K562 (cell line): ENCODE data around the gene ZNF384. TPM values are rescaled to one million over a fixed set of nuclear protein-coding genes. Genes with fewer than 3 reads are reported as not detected.

ENCODE experiments used
- ATAC-seq: fragments of 200-7000 bp; cut with Tn5 transposase; 3 replicates; pipeline ENCODE4 v1.9.1; 2020; ENCODE audit warnings: moderate library complexity
- BruUV-seq: library from RNA; stranded (reverse); fragments of 400-500 nt; replicated peaks from 2 replicates; lab custom pipeline; 2021; lab: Mats Ljungman, UMichigan
- CTCF ChIA-PET: fragments of 300-600 bp; formaldehyde crosslinking; extraction: SDS; loops from one replicate; lab custom pipeline; 2021; ENCODE audit warnings: low intra/inter-chr PET ratio; lab: Yijun Ruan, JAX
- POLR2A ChIA-PET: fragments of 300-600, 350-650 bp; sonication (Branson Sonifier 250); formaldehyde crosslinking; extraction: SDS; loops from one replicate; lab custom pipeline; 2021; ENCODE audit warnings: antibody characterized with exemption, inconsistent platforms; lab: Yijun Ruan, JAX
- DNase-seq, 4 experiments: peaks; one replicate each; pipeline versions ENCODE4 v3.0.0 to v3.0.0-alpha.2; 2011 to 2018; ENCODE audit warnings: low spot score in 3 of 4, mixed read lengths in 3 of 4; ENCODE audit errors: extremely low read depth in 1 of 4
- FAIRE-seq: peaks from 2 replicates; lab custom pipeline; 2011; peaks lifted over from hg19 to GRCh38; lab: Jason Lieb, UNC
- H2AFZ ChIP-seq: 2 replicates; pipeline ENCODE4 v1.6.0; 2011; ENCODE audit warnings: low read depth, low read length, control low read depth, inconsistent platforms
- H3K27ac ChIP-seq: fragments of 200-600 bp; 3 replicates; pipeline ENCODE4 v1.8.0; 2011; ENCODE audit warnings: low read depth, mild to moderate bottlenecking, control low read depth, inconsistent platforms, low read length, moderate library complexity, mixed read lengths; ENCODE audit errors: extremely low read depth
- H3K27me3 ChIP-seq, 2 experiments: fragments of 300-600 bp in 1 of 2; 2 replicates in 1 of 2; 3 replicates in 1 of 2; pipeline versions ENCODE4 v1.6.0 to v1.8.0; 2011; ENCODE audit warnings: inconsistent platforms in 2 of 2, low read length in 2 of 2, mild to moderate bottlenecking in 1 of 2, mixed read lengths in 1 of 2, moderate library complexity in 1 of 2; ENCODE audit not compliant: control insufficient read depth in 2 of 2, insufficient read depth in 2 of 2
- H3K36me3 ChIP-seq: fragments of 300-600 bp; 3 replicates; pipeline ENCODE4 v1.8.0; 2011; ENCODE audit warnings: mild to moderate bottlenecking, low read length, inconsistent platforms; ENCODE audit not compliant: control insufficient read depth, insufficient read depth
- H3K4me1 ChIP-seq, 2 experiments: fragments of 200-600 bp in 1 of 2; replicated peaks in 1 of 2; 2 replicates in 1 of 2; 3 replicates in 1 of 2; pipeline versions ENCODE4 v1.5.1 to v1.8.0; 2011; ENCODE audit warnings: inconsistent platforms in 2 of 2, low read length in 2 of 2, mild to moderate bottlenecking in 1 of 2, mixed read lengths in 1 of 2, moderate library complexity in 1 of 2; ENCODE audit not compliant: control insufficient read depth in 2 of 2, insufficient read depth in 2 of 2
- H3K4me2 ChIP-seq: 2 replicates; pipeline ENCODE4 v1.6.1; 2011; ENCODE audit warnings: low read length, control low read depth, inconsistent platforms, mixed read lengths; ENCODE audit not compliant: insufficient read depth
- H3K4me3 ChIP-seq: fragments of 200-600 bp; sonication (generic), shearing (Covaris generic); 2 replicates; pipeline ENCODE4 v1.5.1; 2016; ENCODE audit warnings: control low read depth, inconsistent platforms
- H3K79me2 ChIP-seq: fragments of 200-600 bp; 3 replicates; pipeline ENCODE4 v1.8.0; 2011; ENCODE audit warnings: low read length, inconsistent platforms; ENCODE audit not compliant: control insufficient read depth, insufficient read depth
- H3K9ac ChIP-seq, 2 experiments: 2 replicates each; pipeline versions ENCODE4 v1.6.0 to v1.6.1; 2011; ENCODE audit warnings: low read depth in 2 of 2, low read length in 2 of 2, control low read depth in 1 of 2, inconsistent platforms in 1 of 2, mild to moderate bottlenecking in 1 of 2, mixed read lengths in 1 of 2; ENCODE audit not compliant: insufficient read depth in 1 of 2
- H3K9me1 ChIP-seq: one replicate; pipeline ENCODE4 v1.6.0; 2011; ENCODE audit warnings: inconsistent platforms, mild to moderate bottlenecking, low read length, moderate library complexity; ENCODE audit not compliant: control insufficient read depth, insufficient read depth
- H3K9me3 ChIP-seq: replicated peaks from 2 replicates; pipeline ENCODE4 v1.5.1; 2011; ENCODE audit warnings: low read depth, low read length, inconsistent platforms; ENCODE audit not compliant: control insufficient read depth, insufficient read depth
- H4K20me1 ChIP-seq: replicated peaks from 2 replicates; pipeline ENCODE4 v1.6.1; 2011; ENCODE audit warnings: low read length, inconsistent platforms, mixed read lengths; ENCODE audit not compliant: control insufficient read depth, insufficient read depth
- ESRRA ChIP-seq: fragments of 450-650 bp; IDR thresholded peaks from 2 replicates; pipeline ENCODE4 v1.6.1; 2014; ENCODE audit warnings: low read depth, mild to moderate bottlenecking, moderate library complexity, borderline replicate concordance
- MGA ChIP-seq: fragments of 450-650 bp; IDR thresholded peaks from 2 replicates; pipeline ENCODE4 v1.6.1; 2016; ENCODE audit warnings: mild to moderate bottlenecking, moderate library complexity
- NRF1 ChIP-seq, 2 experiments: fragments of 450-650 bp; IDR thresholded peaks in 1 of 2; conservative IDR thresholded peaks in 1 of 2; 2 replicates each; pipeline ENCODE4 v1.6.1; 2014; ENCODE audit warnings: mild to moderate bottlenecking in 2 of 2
- PRPF4 ChIP-seq: fragments of 200-400 bp; formaldehyde crosslinking; IDR thresholded peaks from one replicate; pipeline ENCODE4 v1.6.1; 2017; ENCODE audit warnings: low read length, low read depth, mild to moderate bottlenecking; ENCODE audit not compliant: insufficient read depth, poor library complexity, severe bottlenecking
- PURB ChIP-seq: sonication (generic); formaldehyde crosslinking; IDR thresholded peaks from 2 replicates; pipeline ENCODE4 v1.9.0; 2021; ENCODE audit warnings: low read depth, mild to moderate bottlenecking, missing genetic modification reagents
- WGBS: fragments of 100-300 bp; shearing (Covaris generic); methylation state at CpG from one replicate; pipeline ENCODE4 v1.1.6; 2016; ENCODE audit warnings: low coverage, mixed read lengths; ENCODE audit not compliant: insufficient coverage; ENCODE audit errors: missing lambda C conversion rate; 5-methylcytosine and 5-hydroxymethylcytosine counted together
- in situ Hi-C: fragments of 300-500 bp; cut with MboI; formaldehyde crosslinking; loops from 4 replicates; pipeline ENCODE4 v1.15.0; 2018; ENCODE audit warnings: inconsistent platforms, mixed read lengths
- intact Hi-C: fragments of 100-400 bp; cut with micrococcal nuclease; formaldehyde crosslinking; loops from 2 replicates; pipeline ENCODE4 v1.14.2; 2022
- polyA plus RNA-seq, 8 experiments: library from polyadenylated mRNA; depleted of rRNA in 4 of 8; stranded (reverse) in 5 of 8; unstranded in 3 of 8; fragments of >200 nt; fragmentation: Nextera tagmentation in 2 of 8; fragmentation: Illumina TruSeq in 1 of 8; extraction: Ambion mirVana in 2 of 8; extraction: Trizol in 1 of 8; gene quantifications; 2 replicates each; pipeline versions ENCODE4 v1.2.1 to v1.2.3, GENCODE V29; 2011 to 2014; ENCODE audit warnings: inconsistent platforms in 1 of 8, missing spikeins in 1 of 8
- total RNA-seq, 7 experiments: library from RNA; depleted of rRNA in 6 of 7; stranded (reverse); fragments of >200 nt in 6 of 7; fragmentation: Illumina TruSeq in 2 of 7; extraction: Trizol in 2 of 7; gene quantifications; 2 replicates each; pipeline versions ENCODE4 v1.2.1 to v1.2.3, GENCODE V29; 2011 to 2021; ENCODE audit warnings: low replicate concordance in 1 of 7
- TF ChIP-seq, protein P1 (sequence below): fragments of 450-650 bp; IDR thresholded peaks from 2 replicates; pipeline ENCODE4 v1.6.1; 2016
- TF ChIP-seq, protein P2 (sequence below): fragments of 450-650 bp; IDR thresholded peaks from 2 replicates; pipeline ENCODE4 v1.6.1; 2017; ENCODE audit warnings: mild to moderate bottlenecking, moderate library complexity

ZNF384 gene
- total and polyA plus RNA-seq, 9 of the 15 experiments (the other 6 are each of a cell fraction or from before 2014, with no cell fraction given) = 0.36 to 64.8 (median 21.3) TPM

DNA sequence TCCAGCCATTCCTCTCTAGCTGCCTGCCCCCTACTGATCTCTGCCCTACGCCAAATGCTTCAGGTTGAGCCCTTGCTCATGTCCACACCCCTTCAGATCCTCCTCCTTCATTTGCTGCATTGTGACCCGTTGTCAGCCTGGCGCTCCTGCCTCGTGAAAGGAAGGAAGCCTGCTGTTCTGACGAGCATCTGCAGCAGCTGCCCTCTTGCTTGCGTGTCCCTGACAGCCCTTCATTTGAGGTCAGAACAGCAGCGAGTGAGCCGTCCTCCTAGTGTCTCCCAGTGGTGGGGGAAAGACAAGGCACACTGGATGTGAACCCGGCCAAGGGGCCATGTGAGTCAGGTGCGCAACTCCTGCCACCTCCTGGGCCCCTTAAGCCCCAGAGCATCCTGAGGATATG is 14.5 kb upstream of the ZNF384 start:
- Histone ChIP-seq H3K27me3 (peaks cover 11 to 27% of the 10 kb centered on the region in 2 experiments; a peak in 4 of 5 replicates), H3K9me3 (no peaks in the 10 kb centered on the region), H2AFZ (peak overlapping the region; percentile 74), H4K20me1 (no peaks in the 10 kb centered on the region), H3K9ac (peak overlapping the region in 1 of 2 experiments; percentile 81; a peak in 2 of 4 replicates), H3K4me2 (peak overlapping the region; percentile 63), H3K27ac (no peak overlapping the region), H3K36me3 (no peaks in the 10 kb centered on the region), H3K4me1 (peaks cover 5 to 21% of the 10 kb centered on the region in 2 experiments; a peak in 4 of 5 replicates), H3K4me3 (no peak overlapping the region), H3K9me1 (no peaks in the 10 kb centered on the region), H3K79me2 (no peaks in the 10 kb centered on the region)
- in situ Hi-C loops (no loop called here), intact Hi-C loops (no loop called here)
- 6% methylated on average over 10 of the region's 10 CpGs for WGBS
- peak; percentile 71 for FAIRE-seq
- BruUV-seq = no TSS peak
- ChIA-PET CTCF (no interaction called here), POLR2A (interaction anchor here (1.3 kb wide), 1 partner anchor 14 kb away, joined by 3 read pairs; the partner anchor contains the start of gene ZNF384)
- ATAC-seq = peak; percentile 80
- DNase-seq = peak; percentile 19 to 44 (median 26)
- TF ChIP-seq MGA (no peak), PURB (CRISPR knock-in tag) (no peak), ESRRA (no peak), PRPF4 (no peak), NRF1 (conservative IDR thresholded peaks at IDR 0.05 in 1 of 2, IDR thresholded peaks at IDR 0.05 in 1 of 2) (peak in 1 of 2 experiments; percentile 45; a peak in 2 of 4 replicates)
- TF ChIP-seq, protein P1, sequence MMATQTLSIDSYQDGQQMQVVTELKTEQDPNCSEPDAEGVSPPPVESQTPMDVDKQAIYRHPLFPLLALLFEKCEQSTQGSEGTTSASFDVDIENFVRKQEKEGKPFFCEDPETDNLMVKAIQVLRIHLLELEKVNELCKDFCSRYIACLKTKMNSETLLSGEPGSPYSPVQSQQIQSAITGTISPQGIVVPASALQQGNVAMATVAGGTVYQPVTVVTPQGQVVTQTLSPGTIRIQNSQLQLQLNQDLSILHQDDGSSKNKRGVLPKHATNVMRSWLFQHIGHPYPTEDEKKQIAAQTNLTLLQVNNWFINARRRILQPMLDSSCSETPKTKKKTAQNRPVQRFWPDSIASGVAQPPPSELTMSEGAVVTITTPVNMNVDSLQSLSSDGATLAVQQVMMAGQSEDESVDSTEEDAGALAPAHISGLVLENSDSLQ = peak; percentile 24; the same call in 1 of the 2 replicates
- TF ChIP-seq, protein P2, sequence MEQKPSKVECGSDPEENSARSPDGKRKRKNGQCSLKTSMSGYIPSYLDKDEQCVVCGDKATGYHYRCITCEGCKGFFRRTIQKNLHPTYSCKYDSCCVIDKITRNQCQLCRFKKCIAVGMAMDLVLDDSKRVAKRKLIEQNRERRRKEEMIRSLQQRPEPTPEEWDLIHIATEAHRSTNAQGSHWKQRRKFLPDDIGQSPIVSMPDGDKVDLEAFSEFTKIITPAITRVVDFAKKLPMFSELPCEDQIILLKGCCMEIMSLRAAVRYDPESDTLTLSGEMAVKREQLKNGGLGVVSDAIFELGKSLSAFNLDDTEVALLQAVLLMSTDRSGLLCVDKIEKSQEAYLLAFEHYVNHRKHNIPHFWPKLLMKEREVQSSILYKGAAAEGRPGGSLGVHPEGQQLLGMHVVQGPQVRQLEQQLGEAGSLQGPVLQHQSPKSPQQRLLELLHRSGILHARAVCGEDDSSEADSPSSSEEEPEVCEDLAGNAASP = no peak
